H9 (cell line): ENCODE data around the gene IFIH1. TPM values are rescaled to one million over a fixed set of nuclear protein-coding genes. Genes with fewer than 3 reads are reported as not detected.

Experiments used
- DNase-seq: peaks from one replicate; pipeline ENCODE4 v3.0.0-alpha.2; 2017
- H2AFZ ChIP-seq: one replicate; pipeline ENCODE4 v1.6.1; 2013; ENCODE audit warnings: mild to moderate bottlenecking, low read length, control low read depth, moderate library complexity
- H2AK5ac ChIP-seq: 2 replicates; pipeline ENCODE4 v1.6.1; 2013; ENCODE audit warnings: low read length, control low read depth, mixed read lengths; ENCODE audit not compliant: insufficient read length
- H2BK120ac ChIP-seq: one replicate; pipeline ENCODE4 v1.6.1; 2013; ENCODE audit warnings: low read depth, mild to moderate bottlenecking, low read length, control low read depth, inconsistent platforms; ENCODE audit not compliant: poor library complexity, severe bottlenecking
- H2BK12ac ChIP-seq: 2 replicates; pipeline ENCODE4 v1.6.1; 2013; ENCODE audit warnings: low read length, control low read depth, mixed read lengths, low read depth; ENCODE audit not compliant: insufficient read length
- H2BK15ac ChIP-seq: 2 replicates; pipeline ENCODE4 v1.6.1; 2013; ENCODE audit warnings: low read depth, low read length, control low read depth
- H2BK20ac ChIP-seq: one replicate; pipeline ENCODE4 v1.6.1; 2013; ENCODE audit warnings: low read depth, mild to moderate bottlenecking, low read length, control low read depth, inconsistent platforms; ENCODE audit not compliant: poor library complexity, severe bottlenecking
- H2BK5ac ChIP-seq: 2 replicates; pipeline ENCODE4 v1.6.1; 2013; ENCODE audit warnings: low read length, control low read depth, mixed read lengths; ENCODE audit not compliant: insufficient read length
- H3K14ac ChIP-seq: 2 replicates; pipeline ENCODE4 v1.6.1; 2013; ENCODE audit warnings: low read length, control low read depth; ENCODE audit not compliant: insufficient read depth
- H3K18ac ChIP-seq: 2 replicates; pipeline ENCODE4 v1.6.1; 2013; ENCODE audit warnings: low read depth, mild to moderate bottlenecking, mixed read lengths, low read length, control low read depth; ENCODE audit not compliant: insufficient read length
- H3K23ac ChIP-seq: 2 replicates; pipeline ENCODE4 v1.6.1; 2013; ENCODE audit warnings: low read length, control low read depth, mixed read lengths, low read depth; ENCODE audit not compliant: insufficient read length
- H3K23me2 ChIP-seq: 2 replicates; pipeline ENCODE4 v1.6.1; 2013; ENCODE audit warnings: low read depth, mild to moderate bottlenecking, mixed read lengths, low read length, control low read depth; ENCODE audit not compliant: insufficient read length, poor library complexity, severe bottlenecking
- H3K27ac ChIP-seq: 2 replicates; pipeline ENCODE4 v1.5.1; 2013; ENCODE audit warnings: low read length, control low read depth, mixed read lengths, low read depth; ENCODE audit not compliant: insufficient read length
- H3K27me3 ChIP-seq: 2 replicates; pipeline ENCODE4 v1.6.1; 2013; ENCODE audit warnings: low read length, control low read depth, inconsistent platforms; ENCODE audit not compliant: insufficient read depth
- H3K4ac ChIP-seq: 2 replicates; pipeline ENCODE4 v1.6.1; 2013; ENCODE audit warnings: low read depth, mild to moderate bottlenecking, control low read depth, inconsistent platforms, low read length, moderate library complexity
- H3K4me1 ChIP-seq: 2 replicates; pipeline ENCODE4 v1.6.1; 2013; ENCODE audit warnings: low read length, control low read depth, inconsistent platforms; ENCODE audit not compliant: insufficient read depth
- H3K4me2 ChIP-seq: 2 replicates; pipeline ENCODE4 v1.6.1; 2013; ENCODE audit warnings: low read length, control low read depth, mixed read lengths; ENCODE audit not compliant: insufficient read length, insufficient read depth
- H3K56ac ChIP-seq: 2 replicates; pipeline ENCODE4 v1.6.1; 2013; ENCODE audit warnings: low read depth, mild to moderate bottlenecking, mixed read lengths, low read length, control low read depth; ENCODE audit not compliant: insufficient read length
- H3K79me1 ChIP-seq: 2 replicates; pipeline ENCODE4 v1.6.1; 2013; ENCODE audit warnings: low read depth, mild to moderate bottlenecking, moderate library complexity, low read length, control low read depth, inconsistent platforms; ENCODE audit not compliant: insufficient read depth, poor library complexity, severe bottlenecking
- H3K79me2 ChIP-seq: 2 replicates; pipeline ENCODE4 v1.6.1; 2013; ENCODE audit warnings: low read length, control low read depth, inconsistent platforms; ENCODE audit not compliant: insufficient read depth
- H3K9ac ChIP-seq: 2 replicates; pipeline ENCODE4 v1.6.1; 2013; ENCODE audit warnings: low read length, control low read depth, mixed read lengths; ENCODE audit not compliant: insufficient read length; ENCODE audit errors: extremely low read depth
- H3K9me3 ChIP-seq: one replicate; pipeline ENCODE4 v1.6.1; 2013; ENCODE audit warnings: low read depth, low read length, inconsistent platforms; ENCODE audit not compliant: control insufficient read depth
- H3T11ph ChIP-seq: one replicate; pipeline ENCODE4 v1.6.1; 2013; ENCODE audit warnings: mild to moderate bottlenecking, low read length, control low read depth, inconsistent platforms
- H4K20me1 ChIP-seq: one replicate; pipeline ENCODE4 v1.6.1; 2013; ENCODE audit not compliant: control insufficient read depth, insufficient read length, insufficient read depth
- H4K5ac ChIP-seq: 2 replicates; pipeline ENCODE4 v1.6.1; 2013; ENCODE audit warnings: low read depth, mild to moderate bottlenecking, mixed read lengths, low read length, control low read depth; ENCODE audit not compliant: insufficient read length
- H4K8ac ChIP-seq: replicated peaks from 2 replicates; pipeline ENCODE4 v1.6.1; 2013; ENCODE audit warnings: low read length, control low read depth, mixed read lengths, low read depth; ENCODE audit not compliant: insufficient read length
- H4K91ac ChIP-seq: 2 replicates; pipeline ENCODE4 v1.6.1; 2013; ENCODE audit warnings: low read depth, mild to moderate bottlenecking, moderate library complexity, mixed read lengths, low read length, control low read depth; ENCODE audit not compliant: insufficient read length
- H3K27ac Mint-ChIP-seq, 3 experiments: 2 replicates in 2 of 3; 3 replicates in 1 of 3; pipeline ENCODE4 v1.8.0; 2020 to 2021; ENCODE audit warnings: mixed read lengths in 3 of 3, mild to moderate bottlenecking in 1 of 3, moderate library complexity in 1 of 3
- H3K27me3 Mint-ChIP-seq: 2 replicates; pipeline ENCODE4 v1.8.0; 2021; ENCODE audit warnings: low read depth, mild to moderate bottlenecking, moderate library complexity, mixed read lengths
- H3K36me3 Mint-ChIP-seq, 3 experiments: 2 replicates in 2 of 3; 3 replicates in 1 of 3; pipeline ENCODE4 v1.8.0; 2020 to 2021; ENCODE audit warnings: low read depth in 3 of 3, mixed read lengths in 3 of 3; ENCODE audit not compliant: insufficient read depth in 1 of 3
- H3K4me1 Mint-ChIP-seq, 2 experiments: 2 replicates each; pipeline ENCODE4 v1.8.0; 2020; ENCODE audit warnings: mixed read lengths in 2 of 2
- H3K4me3 Mint-ChIP-seq, 2 experiments: 2 replicates in 1 of 2; 3 replicates in 1 of 2; pipeline ENCODE4 v1.8.0; 2020 to 2021; ENCODE audit warnings: mild to moderate bottlenecking in 2 of 2, mixed read lengths in 2 of 2, moderate library complexity in 1 of 2
- H3K9me3 Mint-ChIP-seq, 2 experiments: 2 replicates in 1 of 2; 3 replicates in 1 of 2; pipeline ENCODE4 v1.8.0; 2020; ENCODE audit warnings: mild to moderate bottlenecking in 2 of 2, mixed read lengths in 2 of 2, moderate library complexity in 1 of 2
- CTCF ChIP-seq: fragments of 200-600 bp; sonication (generic); conservative IDR thresholded peaks from 3 replicates; pipeline ENCODE4 v1.8.0; 2021; ENCODE audit warnings: antibody characterized with exemption, mild to moderate bottlenecking
- WGBS: extraction: QIAGEN DNeasy Blood & Tissue Kit; methylation state at CpG from one replicate; pipeline ENCODE4 v1.1.7; 2013; ENCODE audit warnings: missing lambda C conversion rate, low lambda C conversion rate, mixed read lengths; ENCODE audit not compliant: insufficient read length; ENCODE audit errors: extremely low coverage; 5-methylcytosine and 5-hydroxymethylcytosine counted together
- total RNA-seq: library from RNA; stranded (reverse); gene quantifications from 2 replicates; pipeline ENCODE4 v1.2.1, GENCODE V29; 2021

IFIH1 gene
- total RNA-seq, 1 experiment from 2014 or later = 0.81 TPM

- H2BK15ac ChIP-seq = no peak overlapping the region
- H2BK5ac ChIP-seq = no peak overlapping the region
- H3K9ac ChIP-seq = no peak overlapping the region
- no peak overlapping the region for H3K56ac ChIP-seq
- H2AFZ ChIP-seq = no peak overlapping the region
- H3K4me2 ChIP-seq = no peak overlapping the region
- no peak overlapping the region for H3K27ac ChIP-seq
- no peak overlapping the region for H4K91ac ChIP-seq
- no peak overlapping the region for H2BK120ac ChIP-seq
- H3K4me1 ChIP-seq = no peaks in the 10 kb centered on the region
- H3T11ph ChIP-seq = no peak overlapping the region
- H3K79me2 ChIP-seq = no peaks in the 10 kb centered on the region
- Mint-ChIP-seq H3K36me3 (no peaks in the 10 kb centered on the region), H3K27me3 (no peaks in the 10 kb centered on the region), H3K27ac (no peak overlapping the region), H3K4me1 (peaks cover 4 to 10% of the 10 kb centered on the region in 2 experiments; a peak in 3 of 4 replicates), H3K4me3 (no peak overlapping the region), H3K9me3 (no peaks in the 10 kb centered on the region; a peak in 1 of 5 replicates)
- no peak overlapping the region for H4K5ac ChIP-seq
- H3K27me3 ChIP-seq = no peaks in the 10 kb centered on the region
- no peak overlapping the region for H2AK5ac ChIP-seq
- H3K9me3 ChIP-seq = no peaks in the 10 kb centered on the region
- no peak overlapping the region for H2BK20ac ChIP-seq
- H3K14ac ChIP-seq = no peak overlapping the region
- H3K4ac ChIP-seq = no peak overlapping the region
- no peaks in the 10 kb centered on the region for H4K20me1 ChIP-seq
- no CpG with 5 or more reads among the region's 5 CpGs for WGBS
- H3K79me1 ChIP-seq = no peaks in the 10 kb centered on the region
- H3K18ac ChIP-seq = no peak overlapping the region
- no peak overlapping the region for H4K8ac ChIP-seq
- no peak for TF ChIP-seq CTCF
- H2BK12ac ChIP-seq = no peak overlapping the region
- DNase-seq = no peak
- no peak overlapping the region for H3K23ac ChIP-seq
- no peaks in the 10 kb centered on the region for H3K23me2 ChIP-seq
These were observed 75.8 kb downstream of the IFIH1 start for GRCh38 chr2:162242586-162243280.
